GM18873 (cell line): ENCODE results near the gene SHOX.

Experiments
- ATAC-seq: cut with Tn5 transposase; IDR thresholded peaks from one replicate; pipeline ENCODE4 v1.9.1; 2021; ENCODE audit warnings: mild to moderate bottlenecking, moderate library complexity, moderate number of reproducible peaks; ENCODE audit not compliant: unreplicated experiment, low FRiP score

The SHOX gene

GRCh38 chrX:662126-662525 is 31.5 kb downstream of the SHOX start:
- ATAC-seq = no peak

GRCh38 chrX:663841-664240 is 33.2 kb downstream of the SHOX start:
- ATAC-seq = no peak

- no peak for ATAC-seq
Observed at GRCh38 chrX:666762-667720, 36.5 kb downstream of the SHOX start.

GRCh38 chrX:670645-671044 is 40.1 kb downstream of the SHOX start:
- ATAC-seq = no peak

- no peak for ATAC-seq
Observed at GRCh38 chrX:672931-673330, 42.3 kb downstream of the SHOX start.

GRCh38 chrX:675279-675954 is 44.8 kb downstream of the SHOX start:
- no peak for ATAC-seq

- no peak for ATAC-seq
Observed at GRCh38 chrX:675955-676295, 45.3 kb downstream of the SHOX start.

GRCh38 chrX:677376-677775 is 46.8 kb downstream of the SHOX start:
- ATAC-seq = no peak

- ATAC-seq = no peak
Observed at GRCh38 chrX:679291-679979, 48.8 kb downstream of the SHOX start.

GRCh38 chrX:680062-680461 is 49.5 kb downstream of the SHOX start:
- no peak for ATAC-seq

GRCh38 chrX:681989-682388 is 51.4 kb downstream of the SHOX start:
- no peak for ATAC-seq

- ATAC-seq = no peak
Observed at GRCh38 chrX:682892-683291, 52.3 kb downstream of the SHOX start.

GRCh38 chrX:683576-683975 is 53.0 kb downstream of the SHOX start:
- ATAC-seq = no peak

- ATAC-seq = no peak
Observed at GRCh38 chrX:685120-686032, 54.8 kb downstream of the SHOX start.

GRCh38 chrX:689983-690382 is 59.4 kb downstream of the SHOX start:
- ATAC-seq = no peak

GRCh38 chrX:694800-695199 is 64.2 kb downstream of the SHOX start:
- ATAC-seq = no peak

- no peak for ATAC-seq
Observed at GRCh38 chrX:698206-698605, 67.6 kb downstream of the SHOX start.

- no peak for ATAC-seq
Observed at GRCh38 chrX:700936-701335, 70.3 kb downstream of the SHOX start.

- no peak for ATAC-seq
Observed at GRCh38 chrX:701673-702072, 71.1 kb downstream of the SHOX start.

GRCh38 chrX:703466-703865 is 72.9 kb downstream of the SHOX start:
- ATAC-seq = no peak
